ENCODE data around the gene TMEM59L.

The TMEM59L gene

GRCh38 chr19:18639706-18640243 lies 27.1 kb downstream of the TMEM59L start:
- no peak for DNase-seq

- DNase-seq: peak; percentile 64 to 68
Observed at GRCh38 chr19:18644196-18645034, 31.7 kb downstream of the TMEM59L start.

- DNase-seq: no peak
Observed at GRCh38 chr19:18645035-18645511, 32.4 kb downstream of the TMEM59L start.

GRCh38 chr19:18646535-18647370 lies 34.1 kb downstream of the TMEM59L start:
- DNase-seq: no peak

- no peak for DNase-seq
Observed at GRCh38 chr19:18647371-18647767, 34.7 kb downstream of the TMEM59L start.

GRCh38 chr19:18647807-18648206 lies 35.1 kb downstream of the TMEM59L start:
- DNase-seq: no peak

- DNase-seq: no peak
Observed at GRCh38 chr19:18648973-18649315, 36.3 kb downstream of the TMEM59L start.

- DNase-seq: peak; percentile 23 to 38
Observed at GRCh38 chr19:18649371-18650020, 36.8 kb downstream of the TMEM59L start.

GRCh38 chr19:18650021-18650390 lies 37.3 kb downstream of the TMEM59L start:
- DNase-seq: no peak

GRCh38 chr19:18650468-18651041 lies 37.9 kb downstream of the TMEM59L start:
- DNase-seq: no peak

GRCh38 chr19:18651300-18651699 lies 38.6 kb downstream of the TMEM59L start:
- no peak for DNase-seq

GRCh38 chr19:18651733-18652132 lies 39.1 kb downstream of the TMEM59L start:
- no peak for DNase-seq

- DNase-seq: no peak
Observed at GRCh38 chr19:18653853-18654252, 41.2 kb downstream of the TMEM59L start.

GRCh38 chr19:18654469-18654868 lies 41.8 kb downstream of the TMEM59L start:
- no peak for DNase-seq

- no peak for DNase-seq
Observed at GRCh38 chr19:18655173-18655844, 42.6 kb downstream of the TMEM59L start.

- no peak for DNase-seq
Observed at GRCh38 chr19:18656337-18657086, 43.8 kb downstream of the TMEM59L start.

- DNase-seq: peak in 1 of 2 donors; percentile 17
Observed at GRCh38 chr19:18657590-18658365, 45.1 kb downstream of the TMEM59L start.

- DNase-seq: no peak
Observed at GRCh38 chr19:18658366-18658855, 45.7 kb downstream of the TMEM59L start.

GRCh38 chr19:18659281-18660050 lies 46.8 kb downstream of the TMEM59L start:
- DNase-seq: peak; percentile 50 to 74
